ENCODE data around the gene CCDC116.
"Not testable (repeated sequence)": the region's sequence is repeated elsewhere in the genome, so short reads cannot be mapped to it uniquely, and the experiment has no call there.

CCDC116 gene

DNA sequence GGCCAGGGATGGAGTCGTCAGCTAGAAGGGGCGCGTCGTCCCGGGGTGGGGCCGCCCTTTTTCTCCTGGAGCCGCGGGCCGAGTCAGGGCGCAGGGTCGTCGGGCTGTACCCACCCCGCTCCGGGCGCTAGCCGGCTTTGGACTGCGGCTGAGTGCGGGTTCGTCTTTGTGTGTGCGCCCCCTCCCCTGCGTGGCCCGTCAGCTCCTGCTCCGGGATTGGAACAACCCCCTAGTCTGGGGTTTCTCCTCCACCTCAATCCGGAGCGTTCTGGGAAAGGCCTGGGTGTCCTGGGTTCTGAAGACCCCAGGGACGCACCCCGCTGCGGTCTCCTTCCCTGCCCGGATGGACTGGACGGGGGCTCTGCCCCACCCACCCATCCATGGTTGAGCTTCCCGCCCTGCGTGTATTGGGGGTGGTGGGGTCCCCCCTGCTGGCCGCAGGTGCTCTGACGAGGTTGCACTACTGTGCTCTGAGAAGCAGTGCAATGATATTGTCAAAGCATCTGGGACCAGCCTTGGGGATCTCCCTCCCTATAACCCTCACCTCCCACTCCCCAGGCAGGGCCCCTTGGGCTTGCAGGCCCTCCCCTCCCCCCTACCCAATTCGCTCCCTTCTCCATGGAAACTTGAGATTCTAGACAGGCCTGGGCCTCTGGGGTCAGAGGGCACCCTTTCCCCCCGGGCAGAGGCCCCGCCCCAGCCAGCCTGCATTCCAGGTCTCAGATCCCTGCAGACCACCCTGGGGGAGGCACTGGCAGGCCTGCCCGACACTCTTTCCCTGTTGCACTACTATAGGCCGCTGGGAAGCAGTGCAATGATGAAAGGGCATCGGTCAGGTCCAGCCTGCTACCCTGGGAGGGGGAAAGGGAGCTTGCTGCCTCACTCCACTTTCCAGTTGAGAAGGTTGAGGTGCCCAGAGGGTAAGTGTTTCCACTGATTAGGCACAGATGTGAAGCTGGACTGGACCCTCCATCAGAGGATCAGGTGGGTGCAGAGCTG lies 20.3 kb downstream of the CCDC116 start:
- peak; percentile 82 for DNase-seq

DNA sequence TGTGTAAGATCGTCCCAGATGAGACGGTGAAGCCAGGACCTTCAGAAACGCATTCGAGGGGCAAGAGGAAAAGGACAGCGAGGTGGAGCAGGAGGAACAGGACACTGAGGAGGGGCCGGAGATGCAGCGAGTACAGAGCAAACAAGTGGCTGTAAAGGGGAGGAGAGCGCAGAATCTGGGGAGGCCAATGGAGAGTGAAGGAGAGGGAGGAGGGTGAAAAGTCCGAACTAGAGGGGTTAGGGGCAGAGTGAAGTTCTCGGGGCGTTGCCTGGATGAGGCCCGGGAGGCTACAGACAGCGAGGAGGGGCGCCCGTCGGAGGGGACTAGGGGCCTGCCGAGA lies 24.4 kb downstream of the CCDC116 start:
- DNase-seq = no peak

DNA sequence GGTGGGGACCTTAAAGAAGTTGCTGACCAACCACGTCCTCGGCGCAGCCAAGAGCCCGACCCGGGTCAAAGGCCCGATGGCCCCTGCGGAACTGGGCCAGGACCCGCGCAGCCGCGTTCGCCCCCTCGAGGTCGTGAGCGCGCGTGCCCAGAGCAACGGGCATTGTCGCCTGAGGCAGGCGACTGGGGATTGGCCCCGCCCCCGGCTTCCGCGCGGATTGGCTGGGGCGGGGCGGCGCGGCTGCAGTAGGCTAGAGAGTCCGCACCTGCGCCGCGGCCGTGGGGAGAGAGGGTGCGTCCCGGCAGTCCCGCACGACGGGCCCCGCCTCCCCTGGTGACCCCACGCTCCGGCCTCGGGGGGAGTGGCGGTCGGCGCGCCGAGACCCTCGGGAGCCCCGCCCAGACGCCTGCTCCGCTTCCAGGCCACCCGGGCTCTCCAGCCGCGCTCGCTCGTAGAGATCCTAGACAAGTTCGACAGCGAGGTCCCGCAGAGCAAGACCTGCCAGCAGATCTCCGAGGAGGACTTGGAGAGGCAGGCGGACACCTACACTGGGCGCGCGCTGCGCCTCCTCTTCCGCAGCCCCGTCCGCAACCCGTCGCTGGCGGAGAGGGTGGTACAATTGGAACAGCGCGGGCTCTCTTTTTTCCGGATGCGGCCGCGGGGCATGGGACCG lies 24.9 kb downstream of the CCDC116 start:
- DNase-seq = peak; percentile 92

DNA sequence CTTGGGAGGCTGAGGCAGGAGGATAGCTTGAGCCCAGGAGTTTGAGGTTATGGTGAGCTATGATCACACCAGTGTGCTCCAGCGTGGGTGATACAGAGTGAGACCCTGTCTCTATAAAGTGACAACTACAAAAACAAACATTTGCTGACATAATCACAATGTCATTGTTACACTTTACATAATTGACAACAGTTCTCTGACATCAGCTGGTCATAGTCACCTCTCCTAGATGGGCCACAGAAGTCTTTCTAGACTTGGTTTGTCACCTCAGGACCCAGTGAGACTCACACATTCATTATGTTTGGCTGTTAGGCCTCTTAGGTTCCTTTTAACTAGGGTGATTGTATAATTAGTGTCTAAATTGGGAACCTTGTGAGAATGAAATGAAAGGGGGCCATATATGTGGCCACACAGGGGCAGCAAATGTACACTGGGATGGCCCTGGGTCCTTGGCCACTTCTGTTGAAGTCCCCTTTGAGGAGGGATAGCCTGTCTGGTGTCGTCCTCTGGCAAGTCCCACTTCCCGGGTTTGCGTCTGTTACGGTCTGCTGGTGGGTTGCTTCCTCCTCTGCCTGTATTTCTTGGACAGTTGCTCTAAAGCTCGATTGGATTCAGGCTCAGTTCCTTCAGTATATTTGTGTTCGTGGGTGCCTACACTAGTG lies 27.4 kb downstream of the CCDC116 start:
- no peak for DNase-seq

DNA sequence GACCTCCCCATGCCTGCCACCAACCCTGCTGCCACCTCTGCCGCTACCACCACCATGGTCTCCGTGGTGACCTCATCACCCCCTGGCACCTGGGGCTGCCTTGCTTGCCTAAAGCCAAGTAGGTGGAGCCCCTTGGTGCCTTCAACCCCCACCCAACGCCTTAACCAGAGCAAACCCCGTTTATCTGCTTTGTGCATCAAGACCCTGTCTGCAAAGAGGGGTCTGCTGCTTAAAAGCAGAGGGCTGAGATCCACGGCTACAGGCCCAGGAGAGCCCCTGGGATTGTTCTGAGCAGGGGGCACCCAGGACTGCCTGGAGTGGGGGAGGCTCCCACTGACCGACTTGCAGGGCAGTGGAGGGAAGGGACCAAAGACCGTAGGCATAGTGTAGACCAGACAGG lies 28.3 kb downstream of the CCDC116 start:
- DNase-seq = no peak

DNA sequence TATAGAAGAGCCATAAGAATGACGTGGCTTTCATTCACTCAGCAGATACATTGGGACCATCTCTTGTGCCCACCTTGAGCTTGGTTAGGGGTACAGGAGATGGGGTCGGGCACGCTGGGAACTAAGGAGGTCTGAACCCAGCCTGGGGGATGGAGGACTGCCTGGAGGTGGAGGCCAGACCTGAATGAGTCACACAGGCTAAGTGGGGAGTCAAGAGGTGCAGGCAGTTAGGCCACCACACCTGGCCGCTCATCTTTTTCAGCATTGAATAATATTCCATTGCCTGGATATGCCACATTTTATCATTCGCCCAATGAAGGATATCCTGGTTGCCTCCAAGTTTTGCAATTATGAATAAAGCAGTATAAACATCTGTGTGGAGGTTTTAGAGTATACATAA lies 29.4 kb downstream of the CCDC116 start:
- no peak for DNase-seq

DNA sequence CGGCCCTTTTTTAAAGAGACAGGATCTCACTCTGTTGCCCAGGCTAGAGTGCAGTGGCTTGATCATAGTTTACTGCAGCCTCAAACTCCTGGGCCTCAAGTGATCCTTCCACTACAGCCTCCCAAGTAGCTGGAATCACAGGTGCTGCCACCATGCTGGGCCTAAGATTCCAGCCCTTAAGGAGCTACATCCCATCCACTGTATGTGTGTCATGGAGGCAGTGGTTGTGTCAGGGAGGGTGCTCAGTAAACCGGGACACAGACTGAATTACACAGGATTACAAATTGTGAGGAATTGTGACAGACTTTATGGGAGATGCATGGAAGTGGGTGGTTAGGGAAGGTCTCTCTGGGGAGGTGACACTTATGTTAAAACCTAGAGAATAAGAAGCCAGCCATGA lies 31.2 kb downstream of the CCDC116 start:
- DNase-seq = no peak

DNA sequence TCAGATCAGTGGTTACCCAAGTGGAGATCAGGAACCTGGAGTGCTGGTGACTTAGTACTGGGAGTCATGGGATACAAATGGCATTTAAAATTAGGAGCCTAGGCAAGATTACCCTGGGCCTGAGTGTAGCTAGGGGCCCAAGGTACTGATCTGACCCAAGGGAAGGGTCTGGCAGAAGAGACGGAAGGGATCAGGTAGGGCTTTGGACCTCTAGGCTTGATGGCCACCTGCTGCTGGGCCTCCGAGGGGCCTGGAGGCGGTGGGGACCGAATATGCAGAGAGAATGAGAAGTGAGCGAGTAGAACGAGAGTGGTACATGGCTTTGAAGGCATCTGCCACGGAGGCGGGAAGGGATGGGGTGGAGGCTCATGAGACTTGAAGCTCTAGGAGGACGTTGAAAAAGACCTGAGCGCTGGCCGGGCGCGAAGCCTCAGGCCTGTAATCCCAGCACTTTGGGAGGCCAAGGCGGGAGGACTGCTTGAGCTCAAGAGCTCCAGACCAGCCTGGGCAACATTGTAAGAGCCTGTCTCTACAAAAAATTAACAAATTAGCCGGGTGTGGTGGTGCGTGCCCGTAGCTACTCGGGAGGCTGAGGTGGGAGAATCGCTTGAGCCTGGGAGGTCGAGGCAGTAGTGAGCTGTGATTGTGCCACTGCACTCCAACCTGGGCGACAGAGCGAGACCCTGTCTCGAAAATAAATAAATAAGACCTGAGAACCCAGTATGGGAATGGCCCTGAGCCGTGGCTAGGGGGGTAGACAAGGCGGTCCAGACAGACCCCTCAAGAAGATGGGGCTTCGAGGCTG lies 32.7 kb downstream of the CCDC116 start:
- no peak for DNase-seq

DNA sequence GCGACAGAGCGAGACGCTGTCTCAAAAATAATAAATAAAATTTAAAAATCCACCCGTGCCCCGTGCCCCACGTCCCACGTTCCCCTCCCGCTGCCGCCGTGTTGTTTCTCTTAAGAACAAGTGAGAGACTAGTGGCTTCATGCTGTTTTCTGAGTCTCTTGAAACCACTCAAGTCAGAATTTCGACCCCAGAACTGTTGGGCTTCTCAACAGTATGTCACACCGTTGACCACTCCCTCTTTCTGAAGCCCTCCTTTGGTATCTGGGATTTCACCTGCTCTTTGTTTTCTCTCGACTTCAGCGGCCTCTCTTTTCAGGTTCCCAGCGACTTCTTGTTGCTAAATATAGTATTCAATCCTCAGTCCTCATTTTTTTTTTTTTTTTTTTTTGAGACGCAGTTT lies 34.2 kb downstream of the CCDC116 start:
- DNase-seq = no peak

DNA sequence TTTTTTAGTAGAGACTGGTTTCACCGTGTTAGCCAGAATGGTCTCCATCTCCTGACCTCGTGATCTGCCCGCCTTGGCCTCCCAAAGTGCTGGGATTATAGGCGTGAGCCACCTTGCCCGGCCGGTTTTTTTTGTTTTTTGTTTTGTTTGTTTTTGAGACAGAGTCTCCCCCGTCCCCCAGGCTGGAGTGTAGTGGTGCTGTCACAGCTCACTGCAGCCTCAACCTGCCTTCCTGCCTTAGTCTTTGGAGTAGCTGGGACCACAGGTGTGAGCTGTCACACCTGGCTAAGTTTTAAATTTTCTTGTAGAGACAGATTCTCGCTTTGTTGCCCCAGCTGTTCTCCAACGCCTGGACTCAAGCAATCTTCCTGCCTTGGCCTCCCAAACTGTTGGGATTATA lies 36.5 kb downstream of the CCDC116 start:
- no peak for DNase-seq

DNA sequence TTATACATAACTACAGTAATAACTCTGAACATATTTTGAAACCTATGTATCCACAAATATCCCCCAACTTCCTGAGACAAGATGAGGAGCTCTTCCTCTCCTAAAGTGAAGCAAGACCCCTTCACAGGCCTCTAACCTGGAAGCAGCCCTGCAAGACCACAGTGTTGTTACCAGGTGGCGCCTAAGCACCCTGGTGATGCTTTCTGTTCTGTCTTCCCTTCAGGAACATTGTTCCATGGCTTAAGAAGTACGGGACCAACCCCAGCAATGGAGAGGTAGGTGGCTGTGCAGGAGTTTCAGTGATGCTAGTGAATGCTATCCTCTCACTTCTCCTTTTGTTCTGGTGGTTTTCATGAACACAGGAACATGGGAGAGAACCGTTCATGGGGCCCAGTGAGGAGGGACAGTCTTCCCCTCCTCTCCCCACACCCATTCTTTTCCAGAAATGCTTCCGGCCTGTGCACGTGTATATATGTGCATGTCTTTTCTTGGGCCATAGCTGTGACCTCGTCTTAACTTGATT lies 39.6 kb downstream of the CCDC116 start:
- no peak for DNase-seq

DNA sequence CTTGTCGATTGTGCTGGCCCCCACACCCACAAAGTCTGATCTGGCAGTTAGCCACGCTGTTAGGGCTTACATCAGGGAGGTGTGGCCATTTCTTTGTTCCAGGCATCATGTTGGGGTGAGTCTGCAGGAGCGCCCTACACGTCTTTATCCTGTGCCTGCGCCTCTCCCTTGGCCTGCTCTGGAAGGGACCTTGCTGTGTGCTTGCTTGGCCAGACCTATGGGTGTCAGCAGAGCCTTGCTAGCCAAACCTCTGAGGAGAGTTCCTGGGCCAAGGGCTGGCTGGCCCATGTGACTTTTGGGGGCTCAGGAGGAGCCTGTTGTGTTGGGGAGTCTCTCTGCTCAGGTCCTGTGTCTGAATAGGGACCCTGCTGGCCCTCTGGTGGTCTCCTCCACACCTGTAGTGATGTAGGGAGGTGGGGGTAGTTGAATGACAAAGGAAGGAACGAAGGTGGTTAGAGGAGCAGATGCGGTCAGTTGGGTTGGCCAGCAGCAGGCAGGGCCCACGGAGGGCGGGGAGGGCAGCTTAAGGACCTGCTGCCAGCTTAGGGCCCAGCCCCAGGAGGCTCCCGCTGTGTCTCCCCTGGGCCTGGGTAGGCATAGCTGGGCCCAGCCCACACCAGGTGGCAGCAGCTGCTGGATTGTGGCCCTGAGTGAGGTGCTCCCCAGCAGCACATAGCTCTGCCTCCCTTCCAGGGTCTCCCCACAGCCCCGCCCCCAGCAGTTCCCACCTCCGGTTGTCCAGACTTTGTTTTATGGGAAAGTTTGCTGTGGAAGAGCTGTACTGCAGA lies 41.2 kb downstream of the CCDC116 start:
- DNase-seq = no peak

DNA sequence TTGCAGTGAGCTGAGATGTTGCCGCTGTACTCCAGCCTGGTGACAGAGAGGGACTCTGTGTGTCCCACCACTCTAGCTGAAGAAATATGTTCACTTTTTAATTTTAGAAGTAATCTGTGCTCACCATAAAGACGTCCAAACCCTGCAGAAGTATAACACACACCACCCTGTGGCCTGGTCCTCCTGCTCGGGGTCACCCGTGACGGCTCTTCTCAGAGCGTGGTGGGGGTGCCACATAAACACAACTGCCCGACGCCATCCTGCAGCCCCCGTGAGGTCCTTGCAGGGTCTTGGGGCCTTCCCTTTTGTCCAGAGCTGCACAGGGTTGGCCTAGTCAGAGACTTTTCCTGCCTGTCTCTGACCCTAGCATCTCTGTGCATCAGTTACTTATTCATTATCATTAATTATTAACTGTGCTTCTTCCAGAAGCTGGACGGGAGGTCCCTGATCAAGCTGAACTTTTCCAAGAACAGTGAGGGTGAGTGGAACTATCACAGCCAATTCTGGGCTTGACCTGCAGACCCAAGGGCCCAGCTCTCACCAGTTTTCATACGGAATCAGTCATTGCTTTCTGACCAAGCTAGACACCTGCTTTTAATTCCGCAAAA lies 42.2 kb downstream of the CCDC116 start:
- no peak for DNase-seq

DNA sequence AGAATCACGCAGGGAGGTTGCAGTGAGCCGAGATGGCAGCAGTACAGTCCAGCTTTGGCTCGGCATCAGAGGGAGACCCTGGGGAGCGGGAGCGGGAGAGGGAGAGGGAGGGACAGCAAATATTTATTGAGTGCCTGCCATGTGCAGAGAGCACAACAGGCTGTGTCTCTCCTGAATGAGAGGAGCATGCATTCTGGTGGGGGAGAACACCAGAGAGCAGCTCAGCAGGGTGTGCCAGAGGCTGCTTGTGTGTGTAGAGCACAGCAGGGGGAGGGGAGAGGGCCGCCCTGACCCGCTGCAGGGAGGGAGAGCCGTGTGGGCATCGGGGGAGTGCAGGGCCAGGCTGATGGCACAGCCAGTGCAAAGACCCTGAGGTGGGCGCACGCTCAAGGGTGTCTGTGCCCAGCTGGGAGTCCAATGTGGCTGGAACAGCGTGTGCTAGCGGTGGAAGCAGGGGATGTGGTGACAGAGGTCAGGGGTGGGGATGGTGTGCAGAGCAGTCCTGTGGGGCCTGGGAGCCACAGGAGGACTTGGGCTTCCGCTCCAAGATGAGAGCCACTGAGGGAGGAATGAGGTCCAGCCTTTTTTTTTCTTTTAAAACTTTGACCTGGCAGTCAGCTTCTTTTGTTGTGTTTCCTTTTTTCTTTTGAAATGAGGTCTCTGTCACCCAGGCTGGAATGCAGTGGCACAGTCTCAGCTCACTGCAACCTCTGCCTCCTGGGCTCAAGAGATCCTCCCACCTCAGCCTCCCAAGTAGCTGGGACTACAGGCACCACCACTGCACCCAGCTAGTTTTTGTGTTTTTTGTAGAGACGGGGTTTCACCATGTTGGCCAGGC lies 45.3 kb downstream of the CCDC116 start:
- no peak for DNase-seq

DNA sequence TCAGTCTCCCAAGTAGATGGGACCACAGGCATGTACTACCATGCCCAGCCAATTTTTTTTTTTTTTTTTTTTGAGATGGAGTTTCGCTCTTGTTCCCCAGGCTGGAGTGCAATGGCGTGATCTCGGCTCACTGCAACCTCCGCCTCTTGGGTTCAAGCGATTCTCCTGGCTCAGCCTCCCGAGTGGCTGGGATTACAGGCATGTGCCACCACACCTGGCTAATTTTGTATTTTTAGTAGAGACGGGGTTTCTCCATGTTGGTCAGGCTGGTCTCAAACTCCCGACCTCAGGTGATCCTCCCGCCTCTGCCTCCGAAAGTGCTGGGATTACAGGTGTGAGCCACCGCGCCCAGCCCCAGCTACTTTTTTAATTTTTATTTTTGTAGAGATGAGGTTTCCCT lies 46.3 kb downstream of the CCDC116 start:
- not testable (repeated sequence) for DNase-seq

DNA sequence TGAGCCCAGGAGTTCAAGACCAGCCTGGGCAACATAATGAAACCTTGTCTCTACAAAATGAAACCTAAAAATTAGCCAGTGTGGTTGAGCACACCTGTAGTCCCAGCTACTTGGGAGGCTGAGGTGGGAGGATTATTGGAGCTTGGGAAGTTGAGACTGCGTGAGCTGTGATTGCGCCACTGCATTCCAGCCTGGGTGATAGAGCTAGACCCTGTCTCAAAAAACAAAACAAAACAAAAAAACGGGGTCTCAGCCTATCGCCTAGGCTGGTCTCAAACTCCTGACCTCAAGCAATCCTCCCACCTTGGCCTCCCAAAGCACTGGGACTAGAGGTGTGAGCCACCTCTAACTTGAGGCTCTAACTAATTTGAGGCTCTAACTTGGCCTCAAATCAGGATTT lies 46.8 kb downstream of the CCDC116 start:
- DNase-seq = no peak

DNA sequence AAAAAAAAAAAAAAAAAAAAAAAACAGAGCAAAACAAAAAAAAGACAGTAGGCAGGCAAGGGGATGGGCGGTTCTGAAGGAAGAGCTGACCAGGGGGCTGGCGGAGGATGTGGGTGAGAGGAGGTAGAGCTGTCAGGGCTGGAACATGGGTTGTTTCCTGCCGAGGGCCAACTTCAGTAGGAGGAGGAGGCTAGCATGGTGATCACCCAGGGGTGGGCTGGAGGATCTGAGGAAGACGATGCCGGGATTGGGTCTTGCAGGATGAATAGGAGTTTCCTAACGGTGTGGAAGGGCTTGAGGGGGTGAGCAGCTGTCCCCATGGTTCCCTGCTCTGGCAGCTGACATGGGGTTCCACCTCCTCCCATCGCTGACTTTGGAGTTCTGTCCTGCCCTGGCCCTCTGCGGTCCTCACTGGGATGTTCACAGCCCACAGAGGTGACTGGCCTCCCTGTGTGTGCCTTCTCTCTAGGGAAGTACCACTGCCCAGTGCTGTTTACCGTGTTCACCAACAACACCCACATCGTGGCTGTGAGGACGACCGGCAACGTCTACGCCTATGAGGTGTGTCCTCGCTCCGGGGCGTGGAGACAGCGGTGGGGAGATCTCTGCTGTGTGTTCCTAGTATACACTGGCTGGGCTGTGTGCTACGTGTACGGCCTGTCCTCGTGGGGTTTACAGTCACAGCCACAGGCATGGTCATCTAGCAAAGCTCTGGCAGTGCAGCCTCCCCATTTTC lies 48.4 kb downstream of the CCDC116 start:
- no peak for DNase-seq

DNA sequence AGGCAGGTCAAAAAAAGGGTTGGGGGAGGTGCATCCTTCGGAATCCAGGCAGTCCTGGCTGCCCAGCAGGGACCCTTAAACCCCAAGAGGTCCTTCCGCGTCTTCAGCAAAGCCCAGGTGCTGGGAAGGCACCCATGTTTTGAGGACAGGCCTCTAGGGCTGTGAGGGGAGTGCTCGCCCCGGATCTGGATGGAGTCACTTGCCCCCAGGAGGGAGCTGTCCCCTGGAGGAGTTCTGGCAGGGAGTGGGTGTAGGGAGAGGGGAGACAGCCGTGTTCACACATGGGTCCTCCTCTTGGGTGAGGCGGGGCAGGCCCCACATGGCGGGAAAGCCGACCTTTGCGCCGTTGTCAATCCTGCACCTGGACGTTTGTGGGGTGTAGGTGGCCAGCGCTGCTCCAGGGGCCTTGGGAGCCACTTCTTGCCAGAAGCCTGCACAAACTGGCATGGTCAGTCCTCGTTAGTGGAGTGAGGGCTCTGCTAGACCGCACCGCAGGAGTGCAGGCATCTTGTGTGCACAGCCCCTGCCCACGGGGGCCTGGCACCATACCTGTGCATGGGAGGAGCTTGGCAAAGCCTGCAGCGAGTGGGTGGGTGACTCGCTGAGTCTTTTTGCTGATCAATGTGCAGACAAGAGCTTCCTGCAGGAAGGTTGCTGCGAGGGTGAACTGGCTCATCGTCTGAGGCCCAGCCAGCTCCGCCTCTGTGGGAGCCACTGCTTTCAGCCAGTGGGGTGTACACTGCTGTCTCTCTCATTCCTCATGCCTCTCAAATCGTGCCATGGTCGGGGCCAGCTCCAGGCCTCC lies 49.2 kb downstream of the CCDC116 start:
- no peak for DNase-seq

All from eye (tissue), 1 donor.